ENCODE data around the gene MYO15B.

MYO15B gene

DNA sequence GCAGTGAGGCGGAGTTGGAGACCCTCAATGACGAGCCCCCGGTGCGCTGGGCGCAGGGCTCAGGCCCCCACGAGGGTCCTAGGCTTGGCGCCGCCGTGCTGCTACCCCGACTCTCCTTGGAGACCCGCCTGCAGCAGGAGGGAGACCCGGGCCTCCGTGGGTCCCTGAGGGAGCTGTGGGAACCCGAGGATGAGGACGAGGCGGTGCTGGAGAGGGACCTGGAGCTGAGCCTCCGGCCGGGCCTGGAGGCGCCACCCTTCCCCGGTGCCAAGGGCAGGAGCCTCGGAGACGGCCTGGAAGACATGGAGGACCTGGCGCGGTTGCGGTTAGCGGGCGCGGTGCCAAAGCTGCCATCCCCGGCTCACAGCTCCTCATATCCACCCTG, 2.3 kb downstream of the MYO15B start:
- Histone ChIP-seq H4K20me1 (ENCODE audit: insufficient read depth, low read length) (no peaks in the 10 kb centered on the region), H3K9me3 (ENCODE audit: low read length) (no peaks in the 10 kb centered on the region), H3K9me2 (ENCODE audit: low read depth, low read length) (no peaks in the 10 kb centered on the region), H3K4me1 (ENCODE audit: insufficient read depth, low read length, severe bottlenecking) (peaks cover 11% of the 10 kb centered on the region), H3K4me2 (ENCODE audit: low read length) (peak overlapping the region; percentile 56; the same call in 1 of the 2 replicates), H3K4me3 (ENCODE audit: low read depth, low read length, poor library complexity, severe bottlenecking) (no peak overlapping the region), H3K79me2 (ENCODE audit: insufficient read depth, low read length) (no peaks in the 10 kb centered on the region), H3K9ac (ENCODE audit: low read length) (no peak overlapping the region), H2AFZ (ENCODE audit: low read length) (no peak overlapping the region), H3K27ac (ENCODE audit: low read depth, low read length, poor library complexity, severe bottlenecking) (no peak overlapping the region), H3K36me3 (ENCODE audit: insufficient read depth, low read length) (no peaks in the 10 kb centered on the region), H3K27me3 (ENCODE audit: insufficient read depth, low read length) (peaks cover 17% of the 10 kb centered on the region), H3F3A (ENCODE audit: insufficient read depth, low read length) (no peaks in the 10 kb centered on the region)
- TF ChIP-seq EZH2 (IDR thresholded peaks at IDR 0.05; ENCODE audit: borderline replicate concordance, low read length) (no peak), CTCF (IDR thresholded peaks at IDR 0.05; ENCODE audit: low read length) (no peak)

DNA sequence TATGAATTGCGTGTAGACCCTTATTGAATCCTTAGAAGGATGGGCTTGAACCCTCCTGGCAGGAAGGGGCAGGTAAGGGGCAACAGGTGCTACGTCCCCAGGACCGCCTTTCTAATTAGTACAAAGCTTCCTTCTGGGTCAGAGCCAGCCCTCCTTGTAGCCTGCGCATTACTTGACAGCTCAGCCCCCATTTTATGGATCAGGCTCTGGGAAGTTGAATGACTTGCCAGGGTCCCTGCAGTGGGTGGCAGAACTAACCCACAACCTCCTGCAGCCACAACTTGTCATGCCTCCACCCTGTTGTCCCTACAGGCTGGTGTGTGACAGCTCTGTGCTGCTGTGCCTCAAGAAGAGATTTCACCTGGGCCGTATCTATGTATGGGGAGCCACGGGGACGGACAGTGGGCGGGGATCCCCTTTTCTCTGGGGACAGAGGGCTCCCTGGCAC, 2.7 kb downstream of the MYO15B start:
- no peak for TF ChIP-seq CTCF (IDR thresholded peaks at IDR 0.05; ENCODE audit: low read length)
- no peak for TF ChIP-seq EZH2 (IDR thresholded peaks at IDR 0.05; ENCODE audit: borderline replicate concordance, low read length)
- Histone ChIP-seq H3K4me2 (ENCODE audit: low read length) (no peak overlapping the region), H3K27me3 (ENCODE audit: insufficient read depth, low read length) (peaks cover 21% of the 10 kb centered on the region), H3K4me1 (ENCODE audit: insufficient read depth, low read length, severe bottlenecking) (peaks cover 11% of the 10 kb centered on the region), H3K36me3 (ENCODE audit: insufficient read depth, low read length) (no peaks in the 10 kb centered on the region), H3K79me2 (ENCODE audit: insufficient read depth, low read length) (no peaks in the 10 kb centered on the region), H3K9me3 (ENCODE audit: low read length) (no peaks in the 10 kb centered on the region), H3K9ac (ENCODE audit: low read length) (no peak overlapping the region), H2AFZ (ENCODE audit: low read length) (no peak overlapping the region), H3K9me2 (ENCODE audit: low read depth, low read length) (no peaks in the 10 kb centered on the region), H3K27ac (ENCODE audit: low read depth, low read length, poor library complexity, severe bottlenecking) (no peak overlapping the region), H3F3A (ENCODE audit: insufficient read depth, low read length) (no peaks in the 10 kb centered on the region), H4K20me1 (ENCODE audit: insufficient read depth, low read length) (no peaks in the 10 kb centered on the region), H3K4me3 (ENCODE audit: low read depth, low read length, poor library complexity, severe bottlenecking) (no peak overlapping the region)

DNA sequence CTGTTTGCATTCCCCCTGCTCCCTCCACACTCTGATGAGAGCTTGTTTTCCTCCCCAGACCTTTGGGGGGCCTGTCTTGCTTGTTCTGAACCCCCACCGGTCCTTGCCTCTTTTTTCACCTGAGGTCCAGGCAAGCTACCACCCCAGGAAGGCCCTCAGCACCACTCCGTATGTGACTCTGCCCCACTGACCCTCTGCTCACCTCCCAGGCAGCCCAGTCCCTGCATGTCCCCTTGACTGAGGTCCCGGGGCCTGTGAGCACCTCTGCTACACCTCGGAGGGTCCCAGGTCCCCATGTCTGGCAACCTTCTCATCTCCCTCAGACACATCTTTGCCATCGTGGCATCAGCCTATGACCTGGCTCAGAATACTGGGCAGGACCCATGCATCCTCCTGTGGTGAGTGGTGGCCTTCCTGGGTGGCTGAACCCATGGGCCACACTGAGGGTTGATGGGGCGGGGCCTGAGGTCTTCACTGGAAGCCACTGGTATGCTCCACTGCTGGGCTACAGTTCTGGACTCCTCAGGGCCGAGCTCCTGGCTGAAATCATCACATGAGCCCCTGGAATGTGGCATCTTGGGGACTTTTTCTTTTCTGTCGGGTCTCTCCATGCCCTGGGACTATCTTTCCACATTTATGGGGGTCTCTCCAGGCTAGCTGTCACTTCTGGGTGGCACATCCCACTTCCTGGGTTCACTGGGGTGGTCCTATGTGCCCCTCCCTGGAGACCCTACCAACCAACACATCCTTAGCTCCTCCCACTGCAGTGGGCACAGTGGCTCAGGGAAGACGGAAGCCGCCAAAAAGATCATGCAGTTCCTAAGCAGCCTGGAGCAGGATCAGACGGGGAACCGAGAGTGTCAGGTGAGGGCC, 3.5 kb downstream of the MYO15B start:
- H3K36me3 ChIP-seq (ENCODE audit: insufficient read depth, low read length): no peaks in the 10 kb centered on the region
- no peaks in the 10 kb centered on the region for H3K9me3 ChIP-seq (ENCODE audit: low read length)
- no peaks in the 10 kb centered on the region for H4K20me1 ChIP-seq (ENCODE audit: insufficient read depth, low read length)
- H3K79me2 ChIP-seq (ENCODE audit: insufficient read depth, low read length): no peaks in the 10 kb centered on the region
- no peak overlapping the region for H2AFZ ChIP-seq (ENCODE audit: low read length)
- H3K27ac ChIP-seq (ENCODE audit: low read depth, low read length, poor library complexity, severe bottlenecking): no peak overlapping the region
- H3K4me1 ChIP-seq (ENCODE audit: insufficient read depth, low read length, severe bottlenecking): peaks cover 11% of the 10 kb centered on the region
- H3K9ac ChIP-seq (ENCODE audit: low read length): no peak overlapping the region
- H3K4me3 ChIP-seq (ENCODE audit: low read depth, low read length, poor library complexity, severe bottlenecking): no peak overlapping the region
- H3K27me3 ChIP-seq (ENCODE audit: insufficient read depth, low read length): peaks cover 27% of the 10 kb centered on the region
- TF ChIP-seq CTCF (IDR thresholded peaks at IDR 0.05; ENCODE audit: low read length): no peak
- no peak for TF ChIP-seq EZH2 (IDR thresholded peaks at IDR 0.05; ENCODE audit: borderline replicate concordance, low read length)
- no peak overlapping the region for H3K4me2 ChIP-seq (ENCODE audit: low read length)
- H3F3A ChIP-seq (ENCODE audit: insufficient read depth, low read length): no peaks in the 10 kb centered on the region
- H3K9me2 ChIP-seq (ENCODE audit: low read depth, low read length): no peaks in the 10 kb centered on the region
